OCI-LY3 (cell line): Measurements from ENCODE around the gene CPLX1.

ENCODE experiments used
- EZH2phosphoT487 ChIP-seq: fragments of 200-600 bp; shearing (Covaris generic); IDR thresholded peaks from 2 replicates; pipeline ENCODE4 v1.6.1; 2018; ENCODE audit warnings: antibody characterized with exemption, mixed run types, low read depth
- TF ChIP-seq, protein P1 (sequence below): fragments of 200-600, 300-600 bp; sonication (generic); IDR thresholded peaks from 2 replicates; pipeline ENCODE4 v1.5.1; 2014; ENCODE audit warnings: antibody characterized with exemption, low read length, low read depth

DNA sequence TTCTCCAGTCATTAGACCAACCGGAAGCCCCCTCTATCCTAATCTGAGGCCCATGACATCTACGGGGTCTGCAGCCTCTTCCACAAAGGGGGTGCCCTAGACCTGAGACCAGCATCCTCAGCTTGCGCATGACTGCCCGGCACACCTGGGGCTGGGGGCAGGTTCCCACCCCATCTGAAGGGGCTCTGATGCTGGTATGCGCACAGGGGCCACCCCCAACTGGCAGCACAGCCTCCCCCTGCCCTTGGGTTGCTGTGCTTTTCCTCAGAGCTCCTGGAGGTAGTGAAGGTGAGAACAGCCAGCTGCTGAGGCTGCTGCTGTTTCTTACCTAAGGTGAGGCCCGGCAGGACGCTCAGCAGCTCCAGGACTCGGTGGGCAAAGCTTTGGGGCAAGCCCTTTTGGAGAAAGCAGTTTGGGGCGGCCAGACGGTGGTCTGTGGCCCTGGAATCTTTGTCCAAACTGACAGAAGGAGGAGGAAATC is 18.9 kb upstream of the CPLX1 start:
- TF ChIP-seq, protein P1, sequence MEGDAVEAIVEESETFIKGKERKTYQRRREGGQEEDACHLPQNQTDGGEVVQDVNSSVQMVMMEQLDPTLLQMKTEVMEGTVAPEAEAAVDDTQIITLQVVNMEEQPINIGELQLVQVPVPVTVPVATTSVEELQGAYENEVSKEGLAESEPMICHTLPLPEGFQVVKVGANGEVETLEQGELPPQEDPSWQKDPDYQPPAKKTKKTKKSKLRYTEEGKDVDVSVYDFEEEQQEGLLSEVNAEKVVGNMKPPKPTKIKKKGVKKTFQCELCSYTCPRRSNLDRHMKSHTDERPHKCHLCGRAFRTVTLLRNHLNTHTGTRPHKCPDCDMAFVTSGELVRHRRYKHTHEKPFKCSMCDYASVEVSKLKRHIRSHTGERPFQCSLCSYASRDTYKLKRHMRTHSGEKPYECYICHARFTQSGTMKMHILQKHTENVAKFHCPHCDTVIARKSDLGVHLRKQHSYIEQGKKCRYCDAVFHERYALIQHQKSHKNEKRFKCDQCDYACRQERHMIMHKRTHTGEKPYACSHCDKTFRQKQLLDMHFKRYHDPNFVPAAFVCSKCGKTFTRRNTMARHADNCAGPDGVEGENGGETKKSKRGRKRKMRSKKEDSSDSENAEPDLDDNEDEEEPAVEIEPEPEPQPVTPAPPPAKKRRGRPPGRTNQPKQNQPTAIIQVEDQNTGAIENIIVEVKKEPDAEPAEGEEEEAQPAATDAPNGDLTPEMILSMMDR, result no peak
- no peak for TF ChIP-seq EZH2phosphoT487
